Stimulated activated CD4-positive, alpha-beta T cell treated with anti-CD3 and anti-CD28 coated beads, Interleukin-2, amount 100 ng/mL, for 4 hours (primary cell): ENCODE results near the gene GASK1B.

Experiments used
- DNase-seq: peaks from one replicate; pipeline ENCODE4 v3.0.0-alpha.2; 2020; ENCODE audit warnings: low read depth

The GASK1B gene

GRCh38 chr4:158186815-158187214 is 14.0 kb upstream of the GASK1B start:
- no peak for DNase-seq

GRCh38 chr4:158182736-158183135 is 9.9 kb upstream of the GASK1B start:
- DNase-seq = no peak

GRCh38 chr4:158181906-158182305 is 9.1 kb upstream of the GASK1B start:
- DNase-seq = no peak

GRCh38 chr4:158179465-158179864 is 6.6 kb upstream of the GASK1B start:
- no peak for DNase-seq

GRCh38 chr4:158176776-158177175 is 4.0 kb upstream of the GASK1B start:
- no peak for DNase-seq

- DNase-seq = no peak
Observed at GRCh38 chr4:158176108-158176507, 3.3 kb upstream of the GASK1B start.

- DNase-seq = no peak
Observed at GRCh38 chr4:158170691-158171561, 1.9 kb downstream of the GASK1B start.

- no peak for DNase-seq
Observed at GRCh38 chr4:158169931-158170690, 2.7 kb downstream of the GASK1B start.

- DNase-seq = no peak
Observed at GRCh38 chr4:158169506-158169905, 3.3 kb downstream of the GASK1B start.

- DNase-seq = no peak
Observed at GRCh38 chr4:158168606-158169005, 4.2 kb downstream of the GASK1B start.

- no peak for DNase-seq
Observed at GRCh38 chr4:158166701-158167100, 6.1 kb downstream of the GASK1B start.

GRCh38 chr4:158164768-158165213 is 8.0 kb downstream of the GASK1B start:
- DNase-seq = no peak

GRCh38 chr4:158163941-158164767 is 8.7 kb downstream of the GASK1B start:
- DNase-seq = no peak

GRCh38 chr4:158162631-158163030 is 10.2 kb downstream of the GASK1B start:
- no peak for DNase-seq

GRCh38 chr4:158161551-158162354 is 11.1 kb downstream of the GASK1B start:
- DNase-seq = no peak

- DNase-seq = no peak
Observed at GRCh38 chr4:158159718-158160094, 13.1 kb downstream of the GASK1B start.

GRCh38 chr4:158159054-158159717 is 13.6 kb downstream of the GASK1B start:
- DNase-seq = no peak

GRCh38 chr4:158157412-158157811 is 15.4 kb downstream of the GASK1B start:
- no peak for DNase-seq

GRCh38 chr4:158155656-158156356 is 17.0 kb downstream of the GASK1B start:
- no peak for DNase-seq

GRCh38 chr4:158147151-158147550 is 25.7 kb downstream of the GASK1B start:
- DNase-seq = no peak
